NCI-H2029 treated with DMSO at 0.1 percent for 48 hours (cell line): ENCODE data around the gene VHLL.

Source experiments
- DNase-seq: peaks from one replicate; lab custom pipeline; 2025; lab: John Stamatoyannopoulos, UW

VHLL gene

GRCh38 chr1:156257711-156258110, 41.4 kb downstream of the VHLL start:
- DNase-seq = no peak

- no peak for DNase-seq
These were observed 45.5 kb downstream of the VHLL start for GRCh38 chr1:156253634-156254033.

- DNase-seq = no peak
These were observed 47.6 kb downstream of the VHLL start for GRCh38 chr1:156251527-156251926.

- no peak for DNase-seq
These were observed 49.5 kb downstream of the VHLL start for GRCh38 chr1:156249593-156249992.
